K562 (cell line): ENCODE measurements around the gene PCDHA3. TPM values are rescaled to one million over a fixed set of nuclear protein-coding genes. Genes with fewer than 3 reads are reported as not detected.

Experiments used
- polyA plus RNA-seq, 8 experiments: library from polyadenylated mRNA; depleted of rRNA in 4 of 8; stranded (reverse) in 5 of 8; unstranded in 3 of 8; fragments of >200 nt; fragmentation: Nextera tagmentation in 2 of 8; fragmentation: Illumina TruSeq in 1 of 8; extraction: Ambion mirVana in 2 of 8; extraction: Trizol in 1 of 8; gene quantifications; 2 replicates each; pipeline versions ENCODE4 v1.2.1 to v1.2.3, GENCODE V29; 2011 to 2014; ENCODE audit warnings: inconsistent platforms in 1 of 8, missing spikeins in 1 of 8
- total RNA-seq, 7 experiments: library from RNA; depleted of rRNA in 6 of 7; stranded (reverse); fragments of >200 nt in 6 of 7; fragmentation: Illumina TruSeq in 2 of 7; extraction: Trizol in 2 of 7; gene quantifications; 2 replicates each; pipeline versions ENCODE4 v1.2.1 to v1.2.3, GENCODE V29; 2011 to 2021; ENCODE audit warnings: low replicate concordance in 1 of 7

The PCDHA3 gene
- total and polyA plus RNA-seq, 9 of the 15 experiments (the other 6 are each of a cell fraction or from before 2014, with no cell fraction given): not detected

Other genes with a start within 250 kb of the PCDHA3 start
Only the 7 nearest of the 26 such genes appear.
- gene PCDHA1, start 14.9 kb upstream of the PCDHA3 start, total RNA-seq (2014; rRNA removed): not detected in 2 replicates
- not detected in 2 replicates for gene PCDHA1, start 14.9 kb upstream of the PCDHA3 start, total RNA-seq (2014; rRNA removed; fragmentation: Illumina TruSeq; extraction: Trizol)
- gene PCDHA1, start 14.9 kb upstream of the PCDHA3 start, total RNA-seq (2015; rRNA removed; fragmentation: Illumina TruSeq; extraction: Trizol): not detected in 2 replicates
- not detected in 2 replicates for gene PCDHA1, start 14.9 kb upstream of the PCDHA3 start, total RNA-seq (2021)
- gene PCDHA1, start 14.9 kb upstream of the PCDHA3 start, polyA plus RNA-seq (2011; rRNA removed): not detected in 2 replicates
- gene PCDHA1, start 14.9 kb upstream of the PCDHA3 start, polyA plus RNA-seq (2014; fragmentation: Illumina TruSeq; extraction: Trizol): not detected in 2 replicates
- not detected for gene PCDHA1, start 14.9 kb upstream of the PCDHA3 start, polyA plus RNA-seq (2014; fragmentation: Nextera tagmentation; extraction: Ambion mirVana)
- gene PCDHA1, start 14.9 kb upstream of the PCDHA3 start, polyA plus RNA-seq (2014; rRNA removed): not detected in 2 replicates
- gene PCDHA2, start 6.2 kb upstream of the PCDHA3 start, total RNA-seq (2014; rRNA removed): not detected in 2 replicates
- not detected in 2 replicates for gene PCDHA2, start 6.2 kb upstream of the PCDHA3 start, total RNA-seq (2014; rRNA removed; fragmentation: Illumina TruSeq; extraction: Trizol)
- gene PCDHA2, start 6.2 kb upstream of the PCDHA3 start, total RNA-seq (2015; rRNA removed; fragmentation: Illumina TruSeq; extraction: Trizol): not detected in 2 replicates
- gene PCDHA2, start 6.2 kb upstream of the PCDHA3 start, total RNA-seq (2021): not detected in 2 replicates
- not detected in 2 replicates for gene PCDHA2, start 6.2 kb upstream of the PCDHA3 start, polyA plus RNA-seq (2011; rRNA removed)
- gene PCDHA2, start 6.2 kb upstream of the PCDHA3 start, polyA plus RNA-seq (2014; fragmentation: Illumina TruSeq; extraction: Trizol): not detected in 2 replicates
- not detected for gene PCDHA2, start 6.2 kb upstream of the PCDHA3 start, polyA plus RNA-seq (2014; fragmentation: Nextera tagmentation; extraction: Ambion mirVana)
- gene PCDHA2, start 6.2 kb upstream of the PCDHA3 start, polyA plus RNA-seq (2014; rRNA removed): not detected in 2 replicates
- not detected in 2 replicates for gene PCDHA4, start 6.0 kb downstream of the PCDHA3 start, total RNA-seq (2014; rRNA removed)
- not detected in 2 replicates for gene PCDHA4, start 6.0 kb downstream of the PCDHA3 start, total RNA-seq (2014; rRNA removed; fragmentation: Illumina TruSeq; extraction: Trizol)
- not detected in 2 replicates for gene PCDHA4, start 6.0 kb downstream of the PCDHA3 start, total RNA-seq (2015; rRNA removed; fragmentation: Illumina TruSeq; extraction: Trizol)
- 0.04 TPM in 1 of 2 replicates, not detected in the other for gene PCDHA4, start 6.0 kb downstream of the PCDHA3 start, total RNA-seq (2021)
- not detected in 2 replicates for gene PCDHA4, start 6.0 kb downstream of the PCDHA3 start, polyA plus RNA-seq (2011; rRNA removed)
- gene PCDHA4, start 6.0 kb downstream of the PCDHA3 start, polyA plus RNA-seq (2014; fragmentation: Illumina TruSeq; extraction: Trizol): not detected in 2 replicates
- gene PCDHA4, start 6.0 kb downstream of the PCDHA3 start, polyA plus RNA-seq (2014; fragmentation: Nextera tagmentation; extraction: Ambion mirVana): not detected
- gene PCDHA4, start 6.0 kb downstream of the PCDHA3 start, polyA plus RNA-seq (2014; rRNA removed): not detected in 2 replicates
- not detected in 2 replicates for gene PCDHA5, start 20.6 kb downstream of the PCDHA3 start, total RNA-seq (2014; rRNA removed)
- not detected in 2 replicates for gene PCDHA5, start 20.6 kb downstream of the PCDHA3 start, total RNA-seq (2014; rRNA removed; fragmentation: Illumina TruSeq; extraction: Trizol)
- gene PCDHA5, start 20.6 kb downstream of the PCDHA3 start, total RNA-seq (2015; rRNA removed; fragmentation: Illumina TruSeq; extraction: Trizol): not detected in 2 replicates
- not detected in 2 replicates for gene PCDHA5, start 20.6 kb downstream of the PCDHA3 start, total RNA-seq (2021)
- not detected in 2 replicates for gene PCDHA5, start 20.6 kb downstream of the PCDHA3 start, polyA plus RNA-seq (2011; rRNA removed)
- not detected in 2 replicates for gene PCDHA5, start 20.6 kb downstream of the PCDHA3 start, polyA plus RNA-seq (2014; fragmentation: Illumina TruSeq; extraction: Trizol)
- gene PCDHA5, start 20.6 kb downstream of the PCDHA3 start, polyA plus RNA-seq (2014; fragmentation: Nextera tagmentation; extraction: Ambion mirVana): not detected
- not detected in 2 replicates for gene PCDHA5, start 20.6 kb downstream of the PCDHA3 start, polyA plus RNA-seq (2014; rRNA removed)
- not detected in 2 replicates for gene PCDHA6, start 26.9 kb downstream of the PCDHA3 start, total RNA-seq (2014; rRNA removed)
- not detected in 2 replicates for gene PCDHA6, start 26.9 kb downstream of the PCDHA3 start, total RNA-seq (2014; rRNA removed; fragmentation: Illumina TruSeq; extraction: Trizol)
- not detected in 2 replicates for gene PCDHA6, start 26.9 kb downstream of the PCDHA3 start, total RNA-seq (2015; rRNA removed; fragmentation: Illumina TruSeq; extraction: Trizol)
- not detected in 2 replicates for gene PCDHA6, start 26.9 kb downstream of the PCDHA3 start, total RNA-seq (2021)
- gene PCDHA6, start 26.9 kb downstream of the PCDHA3 start, polyA plus RNA-seq (2011; rRNA removed): not detected in 2 replicates
- not detected in 2 replicates for gene PCDHA6, start 26.9 kb downstream of the PCDHA3 start, polyA plus RNA-seq (2014; fragmentation: Illumina TruSeq; extraction: Trizol)
- not detected for gene PCDHA6, start 26.9 kb downstream of the PCDHA3 start, polyA plus RNA-seq (2014; fragmentation: Nextera tagmentation; extraction: Ambion mirVana)
- gene PCDHA6, start 26.9 kb downstream of the PCDHA3 start, polyA plus RNA-seq (2014; rRNA removed): not detected in 2 replicates
- not detected in 2 replicates for gene PCDHA7, start 33.2 kb downstream of the PCDHA3 start, total RNA-seq (2014; rRNA removed)
- gene PCDHA7, start 33.2 kb downstream of the PCDHA3 start, total RNA-seq (2014; rRNA removed; fragmentation: Illumina TruSeq; extraction: Trizol): not detected in 2 replicates
- not detected in 2 replicates for gene PCDHA7, start 33.2 kb downstream of the PCDHA3 start, total RNA-seq (2015; rRNA removed; fragmentation: Illumina TruSeq; extraction: Trizol)
- not detected in 2 replicates for gene PCDHA7, start 33.2 kb downstream of the PCDHA3 start, total RNA-seq (2021)
- not detected in 2 replicates for gene PCDHA7, start 33.2 kb downstream of the PCDHA3 start, polyA plus RNA-seq (2011; rRNA removed)
- gene PCDHA7, start 33.2 kb downstream of the PCDHA3 start, polyA plus RNA-seq (2014; fragmentation: Illumina TruSeq; extraction: Trizol): not detected in 2 replicates
- gene PCDHA7, start 33.2 kb downstream of the PCDHA3 start, polyA plus RNA-seq (2014; fragmentation: Nextera tagmentation; extraction: Ambion mirVana): not detected
- not detected in 2 replicates for gene PCDHA7, start 33.2 kb downstream of the PCDHA3 start, polyA plus RNA-seq (2014; rRNA removed)
- not detected in 2 replicates for gene PCDHA8, start 40.1 kb downstream of the PCDHA3 start, total RNA-seq (2014; rRNA removed)
- gene PCDHA8, start 40.1 kb downstream of the PCDHA3 start, total RNA-seq (2014; rRNA removed; fragmentation: Illumina TruSeq; extraction: Trizol): not detected in 2 replicates
- gene PCDHA8, start 40.1 kb downstream of the PCDHA3 start, total RNA-seq (2015; rRNA removed; fragmentation: Illumina TruSeq; extraction: Trizol): not detected in 2 replicates
- not detected in 2 replicates for gene PCDHA8, start 40.1 kb downstream of the PCDHA3 start, total RNA-seq (2021)
- not detected in 2 replicates for gene PCDHA8, start 40.1 kb downstream of the PCDHA3 start, polyA plus RNA-seq (2011; rRNA removed)
- not detected in 2 replicates for gene PCDHA8, start 40.1 kb downstream of the PCDHA3 start, polyA plus RNA-seq (2014; fragmentation: Illumina TruSeq; extraction: Trizol)
- gene PCDHA8, start 40.1 kb downstream of the PCDHA3 start, polyA plus RNA-seq (2014; fragmentation: Nextera tagmentation; extraction: Ambion mirVana): not detected
- gene PCDHA8, start 40.1 kb downstream of the PCDHA3 start, polyA plus RNA-seq (2014; rRNA removed): not detected in 2 replicates